AG04450 (cell line): ENCODE data around the gene ZMAT1. TPM values are rescaled to one million over a fixed set of nuclear protein-coding genes. Genes with fewer than 3 reads are reported as not detected.

Source experiments
- CTCF ChIA-PET: fragments of 300-600, 350-600 bp; formaldehyde crosslinking; extraction: SDS; loops from one replicate; lab custom pipeline; 2022; ENCODE audit warnings: antibody characterized with exemption, inconsistent platforms; lab: Charles Lee
- POLR2A ChIA-PET: fragments of 350-600 bp; formaldehyde crosslinking; extraction: SDS; loops from one replicate; lab custom pipeline; 2021; ENCODE audit warnings: antibody characterized with exemption, inconsistent platforms; lab: Yijun Ruan, JAX
- DNase-seq: peaks from one replicate; pipeline ENCODE4 v3.0.0-alpha.2; 2011; ENCODE audit warnings: low read depth, low spot score
- H3K27ac ChIP-seq: one replicate; pipeline ENCODE4 v1.5.1; 2012; ENCODE audit warnings: low read depth, low read length, control low read depth
- H3K27me3 ChIP-seq: one replicate; pipeline ENCODE4 v1.6.0; 2012; ENCODE audit warnings: low read length; ENCODE audit not compliant: control insufficient read depth, insufficient read depth
- H3K4me3 ChIP-seq: 2 replicates; pipeline ENCODE4 v1.5.1; 2011; ENCODE audit warnings: mild to moderate bottlenecking, low read depth, low read length, control low read depth
- H3K9me3 ChIP-seq: 2 replicates; pipeline ENCODE4 v1.5.1; 2012; ENCODE audit warnings: low read length; ENCODE audit not compliant: control insufficient read depth, insufficient read depth
- polyA plus RNA-seq: library from polyadenylated mRNA; depleted of rRNA; stranded (reverse); fragments of >200 nt; gene quantifications from 2 replicates; pipeline ENCODE4 v1.2.3, GENCODE V29; 2011; rRNA removed
- small RNA-seq: library from RNA; depleted of rRNA; stranded (forward); fragments of <200 nt; gene quantifications from one replicate; pipeline ENCODE3, GENCODE V24; 2012; ENCODE audit warnings: low read depth; ENCODE audit not compliant: insufficient read length
- TF ChIP-seq, protein P1 (sequence below): IDR thresholded peaks from 2 replicates; pipeline ENCODE4 v1.5.1; 2011; ENCODE audit warnings: low read depth, low read length, control low read depth, inconsistent platforms

The ZMAT1 gene
- polyA plus RNA-seq, 1 experiment = not detected

- POLR2A ChIA-PET = no interaction called here
- H3K4me3 ChIP-seq = no peak overlapping the region
- CTCF ChIA-PET = no interaction called here
- no peaks in the 10 kb centered on the region for H3K27me3 ChIP-seq
- no peaks in the 10 kb centered on the region for H3K9me3 ChIP-seq
- TF ChIP-seq, protein P1, sequence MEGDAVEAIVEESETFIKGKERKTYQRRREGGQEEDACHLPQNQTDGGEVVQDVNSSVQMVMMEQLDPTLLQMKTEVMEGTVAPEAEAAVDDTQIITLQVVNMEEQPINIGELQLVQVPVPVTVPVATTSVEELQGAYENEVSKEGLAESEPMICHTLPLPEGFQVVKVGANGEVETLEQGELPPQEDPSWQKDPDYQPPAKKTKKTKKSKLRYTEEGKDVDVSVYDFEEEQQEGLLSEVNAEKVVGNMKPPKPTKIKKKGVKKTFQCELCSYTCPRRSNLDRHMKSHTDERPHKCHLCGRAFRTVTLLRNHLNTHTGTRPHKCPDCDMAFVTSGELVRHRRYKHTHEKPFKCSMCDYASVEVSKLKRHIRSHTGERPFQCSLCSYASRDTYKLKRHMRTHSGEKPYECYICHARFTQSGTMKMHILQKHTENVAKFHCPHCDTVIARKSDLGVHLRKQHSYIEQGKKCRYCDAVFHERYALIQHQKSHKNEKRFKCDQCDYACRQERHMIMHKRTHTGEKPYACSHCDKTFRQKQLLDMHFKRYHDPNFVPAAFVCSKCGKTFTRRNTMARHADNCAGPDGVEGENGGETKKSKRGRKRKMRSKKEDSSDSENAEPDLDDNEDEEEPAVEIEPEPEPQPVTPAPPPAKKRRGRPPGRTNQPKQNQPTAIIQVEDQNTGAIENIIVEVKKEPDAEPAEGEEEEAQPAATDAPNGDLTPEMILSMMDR = no peak
- DNase-seq = no peak
- H3K27ac ChIP-seq = no peak overlapping the region
Measured at GRCh38 chrX:101925733-101926132, 6.1 kb downstream of the ZMAT1 start.

DNA sequence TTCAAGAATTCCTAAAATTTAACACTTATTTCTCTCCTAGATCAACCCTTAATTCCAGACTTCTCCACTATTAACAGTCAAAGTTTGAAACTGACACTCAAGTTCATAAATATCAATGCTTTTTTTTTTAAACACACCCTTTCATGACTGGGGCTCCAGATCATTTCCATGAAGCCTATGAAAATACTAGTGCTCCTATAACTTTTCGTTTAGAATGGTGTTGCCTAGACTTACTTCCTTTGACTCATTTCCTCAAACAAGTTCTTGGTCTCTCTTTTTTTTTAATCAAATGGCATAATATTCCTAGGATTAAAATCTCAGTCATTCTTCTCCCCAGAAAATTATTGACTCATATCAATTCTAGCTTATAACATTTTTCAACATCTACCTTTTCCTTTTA, 13.1 kb downstream of the ZMAT1 start:
- no peak for DNase-seq
- H3K27ac ChIP-seq = no peak overlapping the region
- H3K27me3 ChIP-seq = no peaks in the 10 kb centered on the region
- TF ChIP-seq, protein P1 = no peak
- ChIA-PET CTCF (no interaction called here), POLR2A (no interaction called here)
- H3K4me3 ChIP-seq = no peak overlapping the region
- H3K9me3 ChIP-seq = no peaks in the 10 kb centered on the region

GRCh38 chrX:101906136-101906796, 25.6 kb downstream of the ZMAT1 start:
- ChIA-PET POLR2A (no interaction called here), CTCF (no interaction called here)
- H3K4me3 ChIP-seq = no peak overlapping the region
- TF ChIP-seq, protein P1 = no peak
- DNase-seq = no peak
- H3K27ac ChIP-seq = no peak overlapping the region
- H3K27me3 ChIP-seq = no peaks in the 10 kb centered on the region
- peaks cover 13% of the 10 kb centered on the region for H3K9me3 ChIP-seq

- peaks cover 13% of the 10 kb centered on the region for H3K9me3 ChIP-seq
- CTCF ChIA-PET = no interaction called here
- no peak for DNase-seq
- H3K27me3 ChIP-seq = no peaks in the 10 kb centered on the region
- no peak overlapping the region for H3K4me3 ChIP-seq
- H3K27ac ChIP-seq = no peak overlapping the region
- POLR2A ChIA-PET = no interaction called here
- TF ChIP-seq, protein P1 = no peak
Measured at GRCh38 chrX:101904996-101905395, 26.8 kb downstream of the ZMAT1 start.

Small RNA genes lying within 50 kb of the gene (small RNA-seq; reads per million reads assigned to genes)
- not detected for gene RNU6-345P

Other genes starting within 250 kb of the ZMAT1 start
- not detected in 2 replicates for gene TCEAL2, start 193.7 kb upstream of the ZMAT1 start, polyA plus RNA-seq
- not detected in 2 replicates for gene TCEAL6, start 210.5 kb upstream of the ZMAT1 start, polyA plus RNA-seq
- gene BEX5, start 223.9 kb upstream of the ZMAT1 start, polyA plus RNA-seq = not detected in 2 replicates